GM10248 (cell line): Measurements from ENCODE around the gene FBXW12.

Source experiments
- CTCF ChIA-PET: fragments of 300-600 bp; sonication (Branson Sonifier 250); formaldehyde crosslinking; extraction: SDS; loops from one replicate; lab custom pipeline; 2021; ENCODE audit warnings: antibody characterized with exemption; lab: Yijun Ruan, JAX
- POLR2A ChIA-PET: fragments of 350-650 bp; sonication (Branson Sonifier 250); formaldehyde crosslinking; extraction: SDS; loops from one replicate; lab custom pipeline; 2020; ENCODE audit warnings: antibody characterized with exemption; lab: Yijun Ruan, JAX
- DNase-seq: peaks from one replicate; pipeline ENCODE4 v3.0.0; 2012; ENCODE audit errors: extremely low spot score
- TF ChIP-seq, protein P1 (sequence below): IDR thresholded peaks from 2 replicates; pipeline ENCODE4 v1.5.1; 2012; ENCODE audit warnings: mild to moderate bottlenecking, low read depth; ENCODE audit errors: extremely low read depth, missing control alignments, control extremely low read depth

Gene FBXW12

DNA sequence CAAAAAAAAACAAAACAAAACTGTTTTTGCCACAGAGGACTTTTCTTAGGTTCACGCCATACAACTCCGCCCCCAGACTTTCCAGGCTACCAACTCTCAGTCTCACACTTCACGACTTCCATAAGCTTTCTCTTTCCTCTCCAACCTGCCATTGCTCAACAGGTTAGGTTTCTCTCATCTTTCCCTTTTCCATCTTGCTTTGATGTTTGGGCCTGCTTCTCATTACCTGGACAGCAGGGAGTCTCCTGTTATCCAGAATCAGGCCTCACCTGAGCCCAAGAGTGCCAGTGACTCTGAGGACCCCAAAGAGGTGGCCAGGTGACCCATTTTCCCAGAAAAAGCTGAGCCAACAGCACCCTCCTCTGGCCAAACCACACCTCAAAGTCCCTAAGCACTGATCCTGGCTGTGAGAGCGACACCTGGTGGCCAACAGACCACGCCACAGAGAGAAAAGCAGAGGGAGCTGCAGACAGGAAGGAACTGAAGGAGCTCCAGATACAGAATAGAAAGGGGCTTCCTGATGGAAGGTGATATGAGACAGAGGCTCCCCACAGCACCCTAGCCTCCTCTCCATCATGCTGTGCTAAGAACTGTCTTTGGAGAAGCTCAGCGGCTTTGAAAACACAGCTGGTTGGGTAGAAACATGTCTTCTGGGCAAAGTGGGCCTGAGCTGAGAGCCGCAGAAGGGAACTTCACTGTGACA lies 63.9 kb downstream of the FBXW12 start:
- TF ChIP-seq, protein P1, sequence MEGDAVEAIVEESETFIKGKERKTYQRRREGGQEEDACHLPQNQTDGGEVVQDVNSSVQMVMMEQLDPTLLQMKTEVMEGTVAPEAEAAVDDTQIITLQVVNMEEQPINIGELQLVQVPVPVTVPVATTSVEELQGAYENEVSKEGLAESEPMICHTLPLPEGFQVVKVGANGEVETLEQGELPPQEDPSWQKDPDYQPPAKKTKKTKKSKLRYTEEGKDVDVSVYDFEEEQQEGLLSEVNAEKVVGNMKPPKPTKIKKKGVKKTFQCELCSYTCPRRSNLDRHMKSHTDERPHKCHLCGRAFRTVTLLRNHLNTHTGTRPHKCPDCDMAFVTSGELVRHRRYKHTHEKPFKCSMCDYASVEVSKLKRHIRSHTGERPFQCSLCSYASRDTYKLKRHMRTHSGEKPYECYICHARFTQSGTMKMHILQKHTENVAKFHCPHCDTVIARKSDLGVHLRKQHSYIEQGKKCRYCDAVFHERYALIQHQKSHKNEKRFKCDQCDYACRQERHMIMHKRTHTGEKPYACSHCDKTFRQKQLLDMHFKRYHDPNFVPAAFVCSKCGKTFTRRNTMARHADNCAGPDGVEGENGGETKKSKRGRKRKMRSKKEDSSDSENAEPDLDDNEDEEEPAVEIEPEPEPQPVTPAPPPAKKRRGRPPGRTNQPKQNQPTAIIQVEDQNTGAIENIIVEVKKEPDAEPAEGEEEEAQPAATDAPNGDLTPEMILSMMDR: peak; percentile 100
- peak; percentile 88 for DNase-seq
- ChIA-PET CTCF (interaction anchor here (0.6 to 22.2 kb wide), 108 partner anchors 10 to 928 kb away, joined by 3 to 863 read pairs (median 5); partner anchors contain the start of genes ATRIP, CAMP, CDC25A and FBXW12), POLR2A (interaction anchor here (0.7 to 2.3 kb wide), 5 partner anchors 11 to 167 kb away, joined by 3 to 8 read pairs (median 4); partner anchors contain the start of gene ATRIP)

DNA sequence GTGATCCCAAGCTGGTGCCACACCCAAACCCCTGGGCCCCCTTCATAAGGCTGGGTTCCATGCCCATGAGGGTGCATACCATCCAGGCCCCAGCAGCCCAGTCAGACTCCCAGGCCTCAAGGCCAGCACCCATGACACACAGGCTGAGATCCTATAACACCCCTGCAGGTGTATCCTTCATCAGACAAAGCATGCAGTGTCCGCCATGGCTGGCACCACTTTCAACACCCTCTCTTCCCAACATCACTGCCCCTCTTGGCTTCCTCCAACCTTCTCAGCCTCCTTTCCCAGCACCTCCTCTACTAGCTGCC lies 64.4 kb downstream of the FBXW12 start:
- CTCF ChIA-PET: interaction anchor here (0.6 to 22.2 kb wide), 106 partner anchors 10 to 929 kb away, joined by 3 to 863 read pairs (median 6); partner anchors contain the start of genes ATRIP, CAMP, CDC25A and FBXW12
- POLR2A ChIA-PET: interaction anchor here (0.7 to 2.3 kb wide), 5 partner anchors 10 to 168 kb away, joined by 3 to 8 read pairs (median 4); partner anchors contain the start of gene ATRIP
- TF ChIP-seq, protein P1: no peak
- DNase-seq: no peak

DNA sequence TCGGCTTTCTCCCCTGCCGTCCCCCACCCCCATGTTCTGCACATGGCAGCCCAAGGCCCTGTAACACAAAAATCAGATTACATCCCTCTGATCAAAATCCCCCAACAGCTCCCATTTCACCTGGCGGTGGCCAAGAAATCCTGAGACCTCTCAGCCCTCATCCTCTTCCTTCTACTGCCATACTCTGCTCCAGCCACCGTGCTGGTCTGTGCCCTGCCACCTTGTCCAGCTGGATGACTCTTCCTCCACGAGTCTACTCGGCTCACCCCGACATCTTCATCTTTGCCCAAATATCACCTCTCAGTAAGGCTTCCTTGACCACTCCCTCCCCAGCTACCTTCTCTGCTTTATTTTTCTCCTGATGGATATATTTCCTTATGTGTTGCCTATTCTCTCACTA lies 64.8 kb downstream of the FBXW12 start:
- CTCF ChIA-PET: interaction anchor here (0.7 to 22.2 kb wide), 65 partner anchors 9 to 916 kb away, joined by 3 to 863 read pairs (median 8); partner anchors contain the start of genes ATRIP, CAMP, CDC25A and NCKIPSD
- no peak for DNase-seq
- POLR2A ChIA-PET: interaction anchor here (1.0 to 2.3 kb wide), 4 partner anchors 10 to 168 kb away, joined by 3 to 8 read pairs (median 5); partner anchors contain the start of gene ATRIP
- TF ChIP-seq, protein P1: no peak

DNA sequence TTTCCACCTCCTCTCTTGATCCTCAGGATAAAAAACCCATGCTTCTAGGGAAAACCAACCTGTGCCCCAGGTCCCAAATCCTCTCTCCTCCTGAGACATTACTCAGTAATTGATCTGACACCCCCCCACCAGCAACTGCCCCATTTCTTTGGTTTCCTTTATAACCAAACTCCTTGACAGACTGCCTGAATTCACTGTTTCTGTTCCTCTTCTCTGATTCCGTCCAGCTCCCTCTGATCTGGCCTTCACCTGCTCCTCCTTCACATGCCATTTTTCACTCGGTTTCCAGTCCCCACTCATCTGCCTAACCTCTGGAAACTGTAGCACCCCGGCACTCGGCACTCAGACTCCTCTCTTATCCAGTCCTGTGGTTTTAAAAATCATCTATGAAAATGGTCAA lies 65.8 kb downstream of the FBXW12 start:
- TF ChIP-seq, protein P1: no peak
- peak; percentile 21 for DNase-seq
- POLR2A ChIA-PET: no interaction called here
- CTCF ChIA-PET: interaction anchor here (1.4 to 22.2 kb wide), 8 partner anchors 24 to 243 kb away, joined by 5 to 863 read pairs (median 44); partner anchors contain the start of genes PFKFB4 and ZNF589

DNA sequence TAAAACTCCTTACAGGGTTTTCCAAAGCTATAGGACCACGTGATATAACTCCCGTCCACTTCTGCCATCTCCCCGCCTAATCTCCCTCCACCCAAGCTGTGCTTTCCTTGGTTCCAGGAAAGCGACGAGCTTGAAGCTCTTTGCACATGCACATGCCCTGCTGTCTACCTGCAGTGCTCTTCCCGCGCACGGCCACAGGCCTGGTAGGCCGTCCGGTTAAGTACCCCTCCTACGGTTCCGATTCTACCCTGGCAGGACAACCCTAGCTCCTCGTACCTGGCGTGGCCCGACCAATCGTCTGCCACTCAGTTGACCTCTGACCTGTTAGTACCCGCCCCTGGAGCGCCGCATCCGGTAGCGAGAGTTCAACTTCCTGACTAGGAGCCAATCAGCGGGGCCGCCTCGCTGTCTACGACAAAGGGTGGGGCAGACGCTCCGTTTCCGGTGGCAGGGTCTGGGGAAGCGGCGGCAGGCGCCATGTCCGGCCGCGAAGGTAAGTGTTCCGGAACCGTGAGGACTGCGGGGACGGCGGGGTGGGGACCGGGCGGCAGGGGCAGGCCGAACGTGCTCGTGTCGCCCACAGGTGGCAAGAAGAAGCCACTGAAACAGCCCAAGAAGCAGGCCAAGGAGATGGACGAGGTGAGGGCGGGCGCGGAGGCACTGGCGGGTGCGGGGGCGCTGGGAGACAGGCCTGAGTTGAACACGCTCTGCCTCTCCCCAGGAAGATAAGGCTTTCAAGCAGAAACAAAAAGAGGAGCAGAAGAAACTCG lies 68.0 kb downstream of the FBXW12 start, which contains the start of the genes CCDC51 and TMA7:
CCDC51 (minus strand) TSS at position 300 of the 770 bp plus-strand sequence. CDS start 4,991 bp downstream, outside the sequence.
TMA7 (plus strand) TSS at position 438 of the 770 bp plus-strand sequence; CDS start at position 478, 40 bp downstream.
- CTCF ChIA-PET: interaction anchor here (0.8 to 22.2 kb wide), 7 partner anchors 9 to 246 kb away, joined by 3 to 863 read pairs (median 4); no protein-coding TSS in a partner anchor
- POLR2A ChIA-PET: interaction anchor here (0.6 kb wide), 1 partner anchor 1818 kb away, joined by 4 read pairs; no protein-coding TSS in a partner anchor
- TF ChIP-seq, protein P1: no peak
- DNase-seq: peak; percentile 99
